GM12801 (cell line): ENCODE measurements around the gene SH3RF3.

Experiments
- TF ChIP-seq, protein P1 (sequence below): IDR thresholded peaks from one replicate; pipeline ENCODE4 v1.5.1; 2011; ENCODE audit warnings: control low read depth; ENCODE audit not compliant: insufficient read length; ENCODE audit errors: extremely low read depth

SH3RF3 gene

DNA sequence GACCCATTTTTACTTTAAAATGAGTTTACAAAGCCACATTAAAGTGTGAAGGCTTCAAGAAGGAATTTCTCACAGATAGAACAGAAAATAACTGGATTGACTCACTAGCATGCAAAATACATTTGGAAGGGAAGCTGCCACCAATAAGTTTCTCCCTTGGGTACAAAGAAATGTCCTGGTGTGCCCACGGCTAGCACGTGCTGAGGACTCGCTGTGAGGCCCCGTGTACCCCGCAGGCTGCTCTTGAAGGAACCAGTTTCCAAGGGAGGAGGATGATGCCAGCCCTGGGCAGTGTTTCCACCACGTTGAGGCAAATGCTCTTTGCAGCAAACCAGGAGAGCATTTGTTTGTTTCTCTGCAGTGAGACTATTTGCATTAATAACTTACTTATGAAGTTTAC, 207.3 kb downstream of the SH3RF3 start:
- TF ChIP-seq, protein P1, sequence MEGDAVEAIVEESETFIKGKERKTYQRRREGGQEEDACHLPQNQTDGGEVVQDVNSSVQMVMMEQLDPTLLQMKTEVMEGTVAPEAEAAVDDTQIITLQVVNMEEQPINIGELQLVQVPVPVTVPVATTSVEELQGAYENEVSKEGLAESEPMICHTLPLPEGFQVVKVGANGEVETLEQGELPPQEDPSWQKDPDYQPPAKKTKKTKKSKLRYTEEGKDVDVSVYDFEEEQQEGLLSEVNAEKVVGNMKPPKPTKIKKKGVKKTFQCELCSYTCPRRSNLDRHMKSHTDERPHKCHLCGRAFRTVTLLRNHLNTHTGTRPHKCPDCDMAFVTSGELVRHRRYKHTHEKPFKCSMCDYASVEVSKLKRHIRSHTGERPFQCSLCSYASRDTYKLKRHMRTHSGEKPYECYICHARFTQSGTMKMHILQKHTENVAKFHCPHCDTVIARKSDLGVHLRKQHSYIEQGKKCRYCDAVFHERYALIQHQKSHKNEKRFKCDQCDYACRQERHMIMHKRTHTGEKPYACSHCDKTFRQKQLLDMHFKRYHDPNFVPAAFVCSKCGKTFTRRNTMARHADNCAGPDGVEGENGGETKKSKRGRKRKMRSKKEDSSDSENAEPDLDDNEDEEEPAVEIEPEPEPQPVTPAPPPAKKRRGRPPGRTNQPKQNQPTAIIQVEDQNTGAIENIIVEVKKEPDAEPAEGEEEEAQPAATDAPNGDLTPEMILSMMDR = no peak

DNA sequence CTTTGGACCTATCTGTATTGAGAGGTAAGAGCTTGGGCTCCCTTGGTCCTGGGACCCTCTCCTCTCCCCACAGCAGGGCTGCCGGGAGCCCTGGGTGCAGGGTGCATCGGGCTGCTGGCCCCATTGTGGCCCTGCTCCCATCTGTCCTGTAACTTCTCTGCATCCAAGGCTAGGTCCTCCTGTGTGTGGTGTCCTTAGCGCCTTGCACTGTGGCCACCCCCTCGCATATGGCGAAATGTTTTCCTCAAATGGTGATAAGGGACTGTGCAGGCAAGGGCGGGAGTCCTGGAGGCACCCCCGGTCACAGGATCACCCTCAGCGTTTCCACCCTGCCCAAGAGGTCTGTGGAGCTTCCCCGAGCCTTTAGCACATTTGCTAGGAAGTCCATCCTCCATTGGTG, 208.2 kb downstream of the SH3RF3 start:
- TF ChIP-seq, protein P1 = no peak

DNA sequence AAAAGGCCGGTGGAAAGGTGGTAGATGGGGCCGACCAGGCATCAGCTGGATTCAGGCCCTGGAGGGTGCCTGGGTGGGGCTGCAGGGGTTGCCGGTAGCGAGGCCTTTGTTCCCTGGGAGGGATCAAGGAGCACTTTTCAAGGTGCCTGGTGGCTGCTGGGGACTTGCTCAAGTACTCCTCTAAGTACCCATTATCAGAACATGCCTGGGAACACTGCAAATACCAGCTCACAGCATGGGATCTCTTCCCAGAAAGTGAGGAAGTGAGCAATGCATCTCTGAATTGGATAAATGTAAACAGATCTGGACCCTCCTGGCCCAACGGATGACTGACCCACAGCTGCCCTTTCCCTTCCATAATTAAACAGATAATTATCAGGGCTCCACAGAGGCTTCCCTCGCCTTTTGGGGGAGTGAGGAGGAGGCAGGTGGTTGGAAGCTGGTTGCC, 210.5 kb downstream of the SH3RF3 start:
- TF ChIP-seq, protein P1 = no peak

DNA sequence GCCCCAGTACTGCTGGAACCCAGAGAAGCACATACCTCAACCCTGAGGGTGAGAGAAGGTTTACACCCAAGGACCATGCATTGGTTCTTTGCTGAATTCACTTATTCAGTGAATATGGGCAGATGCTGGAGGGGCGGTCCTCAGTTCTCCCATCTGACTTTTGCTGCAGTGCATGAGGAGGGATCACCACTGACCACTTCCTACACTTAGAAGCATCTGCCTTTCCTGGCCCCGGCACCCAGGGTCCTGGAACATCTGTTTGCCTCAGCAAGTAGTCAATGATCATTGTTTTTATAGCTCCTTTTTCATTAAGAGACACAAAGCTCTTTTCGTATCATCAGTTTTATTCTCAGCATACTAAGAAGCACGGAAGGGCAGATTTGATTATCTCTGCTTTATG, 211.4 kb downstream of the SH3RF3 start:
- TF ChIP-seq, protein P1 = no peak

DNA sequence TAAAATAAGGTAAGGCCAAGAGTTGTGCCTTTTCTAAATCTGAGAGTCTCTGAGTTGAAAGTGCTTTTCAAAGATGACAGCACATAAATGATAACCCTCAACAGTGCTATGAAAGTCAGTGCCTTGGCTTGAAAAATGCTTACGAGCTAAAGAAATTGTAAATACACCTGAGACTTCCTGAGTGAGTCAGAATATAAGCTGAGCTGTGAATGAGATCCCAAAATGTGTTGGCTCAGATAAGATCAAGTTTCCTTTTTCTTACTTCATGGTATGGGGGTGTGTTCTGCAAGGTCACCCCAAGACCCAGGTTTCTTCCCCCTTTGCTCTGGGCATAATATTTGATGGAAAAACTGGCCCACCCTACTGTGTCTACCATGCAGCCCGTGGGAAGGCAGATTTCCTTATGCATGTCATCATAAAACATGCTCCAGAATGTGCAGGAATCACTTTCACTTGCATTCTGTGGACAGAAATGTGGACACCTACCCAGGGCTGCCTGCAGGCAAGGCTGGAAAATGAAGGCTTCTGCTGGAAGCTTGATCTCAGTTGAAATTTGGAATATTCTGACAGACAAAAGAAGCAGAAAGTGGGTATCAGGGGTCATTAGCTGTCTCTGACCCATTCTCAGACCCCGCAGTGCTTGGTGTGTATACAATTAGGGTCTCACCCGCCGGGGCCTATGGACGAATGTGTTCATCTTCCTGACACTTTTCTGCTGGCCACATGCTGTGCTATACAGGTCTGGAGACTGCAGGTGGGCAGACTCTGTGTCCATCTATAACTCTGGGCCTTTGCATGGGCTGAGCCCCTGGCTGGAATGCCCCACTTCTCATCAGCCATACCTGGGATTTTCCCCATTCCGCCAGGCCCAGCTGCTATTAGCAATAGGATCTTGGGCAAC, 212.6 kb downstream of the SH3RF3 start:
- TF ChIP-seq, protein P1 = no peak

DNA sequence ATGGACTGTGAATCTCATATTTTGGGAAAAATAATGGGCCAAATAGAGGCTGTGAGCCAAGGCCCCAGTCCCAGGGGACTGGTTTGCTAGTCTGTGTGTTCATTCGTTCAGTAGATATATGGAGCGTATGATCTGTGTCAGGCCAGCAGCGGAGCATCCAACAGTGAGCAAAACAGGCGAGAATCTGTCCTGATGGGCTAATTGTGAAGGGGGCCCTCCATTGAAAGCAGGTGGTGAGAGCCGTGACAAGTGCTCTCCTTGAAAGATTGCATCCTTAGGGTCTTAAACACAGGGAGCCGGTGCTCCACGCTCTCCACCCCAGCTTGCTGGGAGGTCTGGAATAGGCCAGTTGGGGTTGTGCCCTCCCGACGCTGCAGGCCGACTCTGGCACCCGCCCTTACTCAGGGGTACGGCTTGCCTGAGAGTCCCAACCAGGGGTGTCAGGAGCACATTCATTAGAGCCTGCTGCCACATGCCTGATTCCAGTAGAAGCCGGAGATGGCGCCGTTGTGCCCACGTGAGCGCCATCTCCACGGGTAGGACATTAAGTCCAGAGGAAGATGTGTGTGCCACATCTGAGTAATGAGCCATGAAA, 213.3 kb downstream of the SH3RF3 start:
- TF ChIP-seq, protein P1 = no peak

DNA sequence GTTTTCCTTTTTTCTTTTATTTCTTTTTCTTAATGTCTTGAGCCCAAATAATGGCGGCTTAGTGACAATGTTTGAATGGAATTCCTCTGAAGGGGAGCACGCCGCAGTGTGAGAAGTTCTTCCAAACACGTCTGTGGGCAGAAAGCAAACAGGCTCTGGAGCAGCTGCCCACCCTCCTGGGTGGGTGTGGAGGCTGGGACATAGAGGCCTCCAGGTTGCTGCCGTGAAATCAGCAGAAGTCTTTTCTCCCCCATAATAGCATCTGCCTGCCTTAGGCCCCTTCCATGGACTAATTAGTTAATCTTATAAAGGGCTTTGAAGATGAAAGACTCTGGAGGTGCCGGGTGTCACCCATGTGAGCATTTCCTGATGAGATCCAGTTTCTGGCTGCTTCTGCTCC, 213.9 kb downstream of the SH3RF3 start:
- TF ChIP-seq, protein P1 = no peak
